ENCODE measurements around the gene FTL.

DNA sequence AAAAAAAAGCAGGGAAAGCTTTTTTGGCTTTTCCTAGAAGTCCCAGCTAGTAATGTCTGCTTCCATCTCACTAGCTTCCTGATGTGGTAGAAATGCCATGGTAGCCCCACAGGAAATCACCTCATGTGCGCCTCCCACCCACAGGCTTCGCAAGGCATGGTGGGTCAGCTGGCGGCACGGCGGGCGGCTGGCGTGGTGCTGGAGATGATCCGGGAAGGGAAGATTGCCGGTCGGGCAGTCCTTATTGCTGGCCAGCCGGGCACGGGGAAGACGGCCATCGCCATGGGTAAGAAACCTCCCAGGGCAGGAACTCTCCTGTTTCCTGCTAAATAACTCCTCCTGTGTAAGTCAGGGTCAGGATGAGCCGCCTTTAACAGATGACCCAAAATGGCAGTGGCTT lies 39.0 kb downstream of the FTL start:
- TF ChIP-seq, protein P1, sequence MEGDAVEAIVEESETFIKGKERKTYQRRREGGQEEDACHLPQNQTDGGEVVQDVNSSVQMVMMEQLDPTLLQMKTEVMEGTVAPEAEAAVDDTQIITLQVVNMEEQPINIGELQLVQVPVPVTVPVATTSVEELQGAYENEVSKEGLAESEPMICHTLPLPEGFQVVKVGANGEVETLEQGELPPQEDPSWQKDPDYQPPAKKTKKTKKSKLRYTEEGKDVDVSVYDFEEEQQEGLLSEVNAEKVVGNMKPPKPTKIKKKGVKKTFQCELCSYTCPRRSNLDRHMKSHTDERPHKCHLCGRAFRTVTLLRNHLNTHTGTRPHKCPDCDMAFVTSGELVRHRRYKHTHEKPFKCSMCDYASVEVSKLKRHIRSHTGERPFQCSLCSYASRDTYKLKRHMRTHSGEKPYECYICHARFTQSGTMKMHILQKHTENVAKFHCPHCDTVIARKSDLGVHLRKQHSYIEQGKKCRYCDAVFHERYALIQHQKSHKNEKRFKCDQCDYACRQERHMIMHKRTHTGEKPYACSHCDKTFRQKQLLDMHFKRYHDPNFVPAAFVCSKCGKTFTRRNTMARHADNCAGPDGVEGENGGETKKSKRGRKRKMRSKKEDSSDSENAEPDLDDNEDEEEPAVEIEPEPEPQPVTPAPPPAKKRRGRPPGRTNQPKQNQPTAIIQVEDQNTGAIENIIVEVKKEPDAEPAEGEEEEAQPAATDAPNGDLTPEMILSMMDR (conservative IDR thresholded peaks at IDR 0.05; ENCODE audit: low read length), result no peak
- no peak for TF ChIP-seq EZH2phosphoT487 (IDR thresholded peaks at IDR 0.05; ENCODE audit: borderline replicate concordance, low read depth, low read length)
